SK-N-MC (cell line): ENCODE data around the gene CYB561.

Experiments used
- EZH2 ChIP-seq: fragments of 200-600 bp; sonication (generic); IDR thresholded peaks from one replicate; pipeline ENCODE4 v1.6.1; 2017; ENCODE audit warnings: antibody characterized with exemption
- POLR2AphosphoS5 ChIP-seq: IDR thresholded peaks from 2 replicates; pipeline ENCODE4 v1.6.1; 2012; ENCODE audit warnings: mild to moderate bottlenecking, low read depth, low read length, borderline replicate concordance

GRCh38 chr17:63490858-63491400 is 44.8 kb upstream of the CYB561 start:
- no peak for TF ChIP-seq POLR2AphosphoS5
- TF ChIP-seq EZH2: no peak
